SKM-1 treated with dmso at 0.1 percent for 144 hours (cell line): ENCODE data around the gene HORMAD2.

Experiments used
- DNase-seq: peaks from one replicate; lab custom pipeline; 2025; ENCODE audit not compliant: unreplicated experiment; lab: John Stamatoyannopoulos, UW

The HORMAD2 gene

DNA sequence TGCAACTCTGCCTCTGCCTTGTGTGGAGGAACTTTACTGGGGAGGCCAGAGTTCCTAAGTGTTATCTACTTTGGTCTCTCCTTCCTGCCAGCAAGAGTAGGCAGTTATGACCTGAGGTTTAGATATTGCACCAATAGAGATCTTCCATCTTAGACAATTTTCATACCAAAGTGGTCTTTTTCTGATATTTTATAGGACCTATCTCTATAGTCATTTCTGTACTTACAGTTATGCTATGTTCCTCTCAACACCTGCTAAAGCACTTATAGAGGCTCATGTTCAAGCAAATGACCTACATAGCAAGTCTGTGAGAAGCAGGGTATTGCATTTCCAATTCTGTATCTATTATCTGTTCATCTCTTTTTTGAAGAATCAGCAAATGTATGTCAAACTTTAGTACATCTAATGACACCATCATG, 80.8 kb downstream of the HORMAD2 start:
- DNase-seq = no peak

- no peak for DNase-seq
Observed at GRCh38 chr22:30167296-30167695, 87.0 kb downstream of the HORMAD2 start.

DNA sequence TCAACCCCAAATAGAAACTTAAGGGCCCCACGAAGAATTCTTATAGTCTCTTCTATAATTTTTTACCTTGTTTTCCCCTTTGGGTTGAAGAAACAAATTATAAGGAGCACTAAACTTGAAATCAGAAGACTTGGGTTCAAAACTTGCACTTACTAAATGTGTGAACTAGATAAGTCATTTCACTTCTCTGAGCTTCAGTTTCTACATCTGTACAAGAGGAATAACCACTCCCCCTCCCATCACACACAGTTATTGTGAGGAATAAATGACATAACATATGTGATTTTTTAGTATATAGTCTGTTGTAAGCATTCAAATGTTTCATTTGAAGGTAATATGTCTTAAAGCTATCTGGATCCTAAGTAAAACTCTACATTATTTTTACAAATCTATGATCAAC, 87.5 kb downstream of the HORMAD2 start:
- no peak for DNase-seq

- DNase-seq = no peak
Observed at GRCh38 chr22:30169002-30169401, 88.7 kb downstream of the HORMAD2 start.

DNA sequence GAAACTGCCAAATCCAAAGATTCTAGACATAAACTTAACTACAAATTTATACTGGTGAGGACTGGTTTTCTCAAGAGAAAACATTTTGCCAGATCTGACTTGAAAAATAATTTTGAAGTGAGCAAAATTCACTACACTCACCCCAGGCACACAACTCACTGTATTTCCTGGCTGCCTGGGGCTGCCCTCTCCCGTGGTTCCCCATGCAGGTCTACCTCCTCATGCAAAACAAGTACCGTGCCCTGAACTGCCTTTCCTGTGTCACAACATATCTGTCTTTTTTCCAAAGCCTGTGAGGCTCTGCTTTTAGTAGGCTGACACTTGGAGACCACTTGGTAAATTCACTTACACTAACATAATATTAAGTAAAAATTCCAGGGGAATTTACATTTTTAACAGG, 89.9 kb downstream of the HORMAD2 start:
- no peak for DNase-seq

GRCh38 chr22:30171008-30171407, 90.7 kb downstream of the HORMAD2 start:
- DNase-seq = no peak

DNA sequence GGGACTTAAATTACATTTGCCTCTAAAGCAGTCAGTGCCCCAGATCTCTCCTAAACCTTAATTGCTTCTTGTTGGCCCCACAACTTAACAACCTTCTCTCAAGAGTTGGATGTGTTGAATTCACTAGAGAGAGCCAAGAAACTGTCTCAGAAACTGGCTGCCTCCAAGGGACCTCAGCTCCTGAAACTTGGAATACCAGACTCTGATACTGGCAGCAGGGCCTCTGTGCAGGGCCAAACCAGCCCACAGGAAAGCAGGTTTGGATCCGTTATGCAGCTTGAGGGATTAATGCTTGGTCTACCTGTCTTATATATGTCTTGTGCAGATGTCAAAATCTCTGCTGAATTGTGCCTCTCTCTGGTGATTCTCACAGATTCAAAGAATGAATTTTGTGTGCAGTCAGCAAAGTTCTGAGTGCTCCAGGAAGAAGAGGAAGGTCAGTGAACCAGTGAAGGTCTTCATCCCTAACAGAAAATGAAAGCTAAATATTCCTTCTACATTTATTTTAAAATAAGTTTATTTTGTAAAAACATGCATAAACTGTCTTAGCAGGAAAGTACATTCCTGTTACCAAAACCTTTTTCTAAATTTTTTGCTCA, 95.5 kb downstream of the HORMAD2 start:
- DNase-seq = no peak

DNA sequence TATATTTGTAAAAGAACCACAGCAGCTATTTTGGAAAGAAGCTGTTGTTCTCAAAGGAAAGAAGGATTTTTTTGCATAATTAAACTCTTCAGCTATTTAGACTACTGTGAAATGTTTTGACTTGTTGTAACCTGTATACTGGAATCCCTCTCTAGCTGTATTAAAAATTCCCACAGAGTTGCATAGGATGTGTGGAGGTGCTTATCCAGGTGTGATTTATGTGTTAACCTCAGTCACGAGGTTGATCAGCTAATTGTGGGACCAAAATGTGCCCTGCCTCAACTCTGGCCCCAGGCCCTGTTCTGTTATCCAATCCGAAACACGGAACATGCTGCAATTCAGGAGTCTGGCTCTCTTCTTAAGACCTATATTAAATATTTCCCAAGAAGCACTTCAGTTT, 96.2 kb downstream of the HORMAD2 start:
- no peak for DNase-seq

- DNase-seq = no peak
Observed at GRCh38 chr22:30178181-30179126, 98.2 kb downstream of the HORMAD2 start.

GRCh38 chr22:30180616-30181015, 100.4 kb downstream of the HORMAD2 start:
- DNase-seq = no peak

GRCh38 chr22:30181459-30182349, 101.4 kb downstream of the HORMAD2 start:
- DNase-seq = no peak

DNA sequence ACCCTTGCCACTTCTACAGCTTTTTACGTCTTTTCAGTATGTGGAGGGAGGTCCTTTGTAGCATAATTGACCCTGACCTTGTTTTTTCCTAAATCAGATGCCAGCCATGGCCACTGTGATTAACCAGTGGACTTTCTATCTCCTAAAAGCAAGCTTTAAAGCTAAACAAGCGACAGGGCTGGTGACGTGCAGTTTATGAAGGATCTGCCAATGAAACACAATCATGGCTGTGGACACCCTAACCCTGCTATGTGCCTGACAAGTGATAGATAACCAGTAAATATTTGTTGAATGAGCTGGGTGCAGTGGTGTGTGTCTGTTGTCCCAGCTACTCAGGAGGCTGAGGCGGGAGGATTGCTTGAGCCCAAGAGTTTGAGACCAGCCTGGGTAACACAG, 102.1 kb downstream of the HORMAD2 start:
- DNase-seq = no peak

GRCh38 chr22:30182815-30183214, 102.6 kb downstream of the HORMAD2 start:
- no peak for DNase-seq

GRCh38 chr22:30183271-30183670, 103.0 kb downstream of the HORMAD2 start:
- no peak for DNase-seq

- no peak for DNase-seq
Observed at GRCh38 chr22:30183861-30184278, 103.6 kb downstream of the HORMAD2 start.

- DNase-seq = no peak
Observed at GRCh38 chr22:30185129-30185528, 104.9 kb downstream of the HORMAD2 start.

- DNase-seq = no peak
Observed at GRCh38 chr22:30185549-30185948, 105.3 kb downstream of the HORMAD2 start.

DNA sequence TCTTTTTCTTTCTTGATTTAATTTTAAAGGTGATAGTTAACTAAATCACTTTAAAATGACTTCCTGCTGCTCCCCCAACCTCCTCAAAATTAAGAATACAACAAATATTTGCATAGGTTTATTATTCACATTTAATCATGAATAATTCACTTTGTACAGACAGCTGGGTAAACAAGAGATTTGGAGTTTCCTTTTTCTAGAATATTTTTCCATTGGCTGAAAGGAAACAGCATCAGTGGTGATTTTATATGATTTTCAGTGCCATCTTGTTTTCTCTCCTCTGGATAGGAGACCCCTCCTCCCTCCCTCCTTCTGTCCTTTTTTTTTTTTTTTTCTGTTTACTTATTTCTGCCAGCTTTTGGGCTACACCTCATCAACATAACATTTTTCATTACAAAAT, 105.8 kb downstream of the HORMAD2 start:
- no peak for DNase-seq

GRCh38 chr22:30186510-30186909, 106.2 kb downstream of the HORMAD2 start:
- DNase-seq = no peak

GRCh38 chr22:30187094-30187493, 106.8 kb downstream of the HORMAD2 start:
- DNase-seq = no peak
